K562 (cell line): ENCODE measurements around the gene GSKIP. TPM values are rescaled to one million over a fixed set of nuclear protein-coding genes. Genes with fewer than 3 reads are reported as not detected.

Experiments
- CREB5 ChIP-seq: fragments of 250-450 bp; sonication (Bioruptor Pico); IDR thresholded peaks from 2 replicates; pipeline ENCODE4 v1.5.0; 2020; ENCODE audit warnings: mild to moderate bottlenecking
- CREM ChIP-seq: IDR thresholded peaks from 2 replicates; pipeline ENCODE4 v1.6.1; 2014; ENCODE audit warnings: antibody characterized with exemption, low read depth
- DNMT1 ChIP-seq: fragments of 450-650 bp; IDR thresholded peaks from 2 replicates; pipeline ENCODE4 v1.6.1; 2016; ENCODE audit warnings: antibody characterized with exemption, mild to moderate bottlenecking
- GABPB1 ChIP-seq: sonication (generic); formaldehyde crosslinking; IDR thresholded peaks from 2 replicates; pipeline ENCODE4 v1.8.0; 2022; ENCODE audit warnings: mild to moderate bottlenecking, missing genetic modification reagents
- MCM2 ChIP-seq: fragments of 450-650 bp; IDR thresholded peaks from 2 replicates; pipeline ENCODE4 v1.6.1; 2017; ENCODE audit warnings: low read depth, mild to moderate bottlenecking
- PML ChIP-seq: IDR thresholded peaks from 2 replicates; pipeline ENCODE4 v1.6.1; 2012; ENCODE audit warnings: low read length, inconsistent platforms
- RBBP5 ChIP-seq: fragments of 200-600 bp; sonication (generic); IDR thresholded peaks from 2 replicates; pipeline ENCODE4 v1.6.1; 2012; ENCODE audit warnings: borderline replicate concordance, mild to moderate bottlenecking, low read length, control low read depth, inconsistent platforms; ENCODE audit not compliant: insufficient read depth, poor library complexity, severe bottlenecking
- SPI1 ChIP-seq: IDR thresholded peaks from 2 replicates; pipeline ENCODE4 v1.6.1; 2011; ENCODE audit warnings: low read depth, low read length, control low read depth, borderline replicate concordance
- ZNF717 ChIP-seq: fragments of 250-450 bp; sonication (Bioruptor Pico); IDR thresholded peaks from 2 replicates; pipeline ENCODE4 v1.5.0; 2021
- ZNF76 ChIP-seq: fragments of 250-450 bp; sonication (Bioruptor Pico); IDR thresholded peaks from 2 replicates; pipeline ENCODE4 v1.4.0; 2020; ENCODE audit warnings: mild to moderate bottlenecking, moderate library complexity, borderline replicate concordance
- polyA plus RNA-seq, 8 experiments: library from polyadenylated mRNA; depleted of rRNA in 4 of 8; stranded (reverse) in 5 of 8; unstranded in 3 of 8; fragments of >200 nt; fragmentation: Nextera tagmentation in 2 of 8; fragmentation: Illumina TruSeq in 1 of 8; extraction: Ambion mirVana in 2 of 8; extraction: Trizol in 1 of 8; gene quantifications; 2 replicates each; pipeline versions ENCODE4 v1.2.1 to v1.2.3, GENCODE V29; 2011 to 2014; ENCODE audit warnings: inconsistent platforms in 1 of 8, missing spikeins in 1 of 8
- total RNA-seq, 7 experiments: library from RNA; depleted of rRNA in 6 of 7; stranded (reverse); fragments of >200 nt in 6 of 7; fragmentation: Illumina TruSeq in 2 of 7; extraction: Trizol in 2 of 7; gene quantifications; 2 replicates each; pipeline versions ENCODE4 v1.2.1 to v1.2.3, GENCODE V29; 2011 to 2021; ENCODE audit warnings: low replicate concordance in 1 of 7
- TF ChIP-seq, protein P1 (sequence below): fragments of 450-650 bp; IDR thresholded peaks from 2 replicates; pipeline ENCODE4 v1.6.1; 2016; ENCODE audit warnings: mild to moderate bottlenecking, moderate library complexity
- TF ChIP-seq, protein P2 (sequence below): fragments of 250-450 bp; sonication (Bioruptor Pico); IDR thresholded peaks from 2 replicates; pipeline ENCODE4 v1.4.0; 2020; ENCODE audit warnings: mild to moderate bottlenecking, moderate library complexity, borderline replicate concordance

Gene GSKIP
- total and polyA plus RNA-seq, 9 of the 15 experiments (the other 6 are each of a cell fraction or from before 2014, with no cell fraction given) = 12.9 to 58.9 (median 22.2) TPM

GRCh38 chr14:96391293-96392118 is 28.2 kb downstream of the GSKIP start (continued):
- TF ChIP-seq, protein P1, sequence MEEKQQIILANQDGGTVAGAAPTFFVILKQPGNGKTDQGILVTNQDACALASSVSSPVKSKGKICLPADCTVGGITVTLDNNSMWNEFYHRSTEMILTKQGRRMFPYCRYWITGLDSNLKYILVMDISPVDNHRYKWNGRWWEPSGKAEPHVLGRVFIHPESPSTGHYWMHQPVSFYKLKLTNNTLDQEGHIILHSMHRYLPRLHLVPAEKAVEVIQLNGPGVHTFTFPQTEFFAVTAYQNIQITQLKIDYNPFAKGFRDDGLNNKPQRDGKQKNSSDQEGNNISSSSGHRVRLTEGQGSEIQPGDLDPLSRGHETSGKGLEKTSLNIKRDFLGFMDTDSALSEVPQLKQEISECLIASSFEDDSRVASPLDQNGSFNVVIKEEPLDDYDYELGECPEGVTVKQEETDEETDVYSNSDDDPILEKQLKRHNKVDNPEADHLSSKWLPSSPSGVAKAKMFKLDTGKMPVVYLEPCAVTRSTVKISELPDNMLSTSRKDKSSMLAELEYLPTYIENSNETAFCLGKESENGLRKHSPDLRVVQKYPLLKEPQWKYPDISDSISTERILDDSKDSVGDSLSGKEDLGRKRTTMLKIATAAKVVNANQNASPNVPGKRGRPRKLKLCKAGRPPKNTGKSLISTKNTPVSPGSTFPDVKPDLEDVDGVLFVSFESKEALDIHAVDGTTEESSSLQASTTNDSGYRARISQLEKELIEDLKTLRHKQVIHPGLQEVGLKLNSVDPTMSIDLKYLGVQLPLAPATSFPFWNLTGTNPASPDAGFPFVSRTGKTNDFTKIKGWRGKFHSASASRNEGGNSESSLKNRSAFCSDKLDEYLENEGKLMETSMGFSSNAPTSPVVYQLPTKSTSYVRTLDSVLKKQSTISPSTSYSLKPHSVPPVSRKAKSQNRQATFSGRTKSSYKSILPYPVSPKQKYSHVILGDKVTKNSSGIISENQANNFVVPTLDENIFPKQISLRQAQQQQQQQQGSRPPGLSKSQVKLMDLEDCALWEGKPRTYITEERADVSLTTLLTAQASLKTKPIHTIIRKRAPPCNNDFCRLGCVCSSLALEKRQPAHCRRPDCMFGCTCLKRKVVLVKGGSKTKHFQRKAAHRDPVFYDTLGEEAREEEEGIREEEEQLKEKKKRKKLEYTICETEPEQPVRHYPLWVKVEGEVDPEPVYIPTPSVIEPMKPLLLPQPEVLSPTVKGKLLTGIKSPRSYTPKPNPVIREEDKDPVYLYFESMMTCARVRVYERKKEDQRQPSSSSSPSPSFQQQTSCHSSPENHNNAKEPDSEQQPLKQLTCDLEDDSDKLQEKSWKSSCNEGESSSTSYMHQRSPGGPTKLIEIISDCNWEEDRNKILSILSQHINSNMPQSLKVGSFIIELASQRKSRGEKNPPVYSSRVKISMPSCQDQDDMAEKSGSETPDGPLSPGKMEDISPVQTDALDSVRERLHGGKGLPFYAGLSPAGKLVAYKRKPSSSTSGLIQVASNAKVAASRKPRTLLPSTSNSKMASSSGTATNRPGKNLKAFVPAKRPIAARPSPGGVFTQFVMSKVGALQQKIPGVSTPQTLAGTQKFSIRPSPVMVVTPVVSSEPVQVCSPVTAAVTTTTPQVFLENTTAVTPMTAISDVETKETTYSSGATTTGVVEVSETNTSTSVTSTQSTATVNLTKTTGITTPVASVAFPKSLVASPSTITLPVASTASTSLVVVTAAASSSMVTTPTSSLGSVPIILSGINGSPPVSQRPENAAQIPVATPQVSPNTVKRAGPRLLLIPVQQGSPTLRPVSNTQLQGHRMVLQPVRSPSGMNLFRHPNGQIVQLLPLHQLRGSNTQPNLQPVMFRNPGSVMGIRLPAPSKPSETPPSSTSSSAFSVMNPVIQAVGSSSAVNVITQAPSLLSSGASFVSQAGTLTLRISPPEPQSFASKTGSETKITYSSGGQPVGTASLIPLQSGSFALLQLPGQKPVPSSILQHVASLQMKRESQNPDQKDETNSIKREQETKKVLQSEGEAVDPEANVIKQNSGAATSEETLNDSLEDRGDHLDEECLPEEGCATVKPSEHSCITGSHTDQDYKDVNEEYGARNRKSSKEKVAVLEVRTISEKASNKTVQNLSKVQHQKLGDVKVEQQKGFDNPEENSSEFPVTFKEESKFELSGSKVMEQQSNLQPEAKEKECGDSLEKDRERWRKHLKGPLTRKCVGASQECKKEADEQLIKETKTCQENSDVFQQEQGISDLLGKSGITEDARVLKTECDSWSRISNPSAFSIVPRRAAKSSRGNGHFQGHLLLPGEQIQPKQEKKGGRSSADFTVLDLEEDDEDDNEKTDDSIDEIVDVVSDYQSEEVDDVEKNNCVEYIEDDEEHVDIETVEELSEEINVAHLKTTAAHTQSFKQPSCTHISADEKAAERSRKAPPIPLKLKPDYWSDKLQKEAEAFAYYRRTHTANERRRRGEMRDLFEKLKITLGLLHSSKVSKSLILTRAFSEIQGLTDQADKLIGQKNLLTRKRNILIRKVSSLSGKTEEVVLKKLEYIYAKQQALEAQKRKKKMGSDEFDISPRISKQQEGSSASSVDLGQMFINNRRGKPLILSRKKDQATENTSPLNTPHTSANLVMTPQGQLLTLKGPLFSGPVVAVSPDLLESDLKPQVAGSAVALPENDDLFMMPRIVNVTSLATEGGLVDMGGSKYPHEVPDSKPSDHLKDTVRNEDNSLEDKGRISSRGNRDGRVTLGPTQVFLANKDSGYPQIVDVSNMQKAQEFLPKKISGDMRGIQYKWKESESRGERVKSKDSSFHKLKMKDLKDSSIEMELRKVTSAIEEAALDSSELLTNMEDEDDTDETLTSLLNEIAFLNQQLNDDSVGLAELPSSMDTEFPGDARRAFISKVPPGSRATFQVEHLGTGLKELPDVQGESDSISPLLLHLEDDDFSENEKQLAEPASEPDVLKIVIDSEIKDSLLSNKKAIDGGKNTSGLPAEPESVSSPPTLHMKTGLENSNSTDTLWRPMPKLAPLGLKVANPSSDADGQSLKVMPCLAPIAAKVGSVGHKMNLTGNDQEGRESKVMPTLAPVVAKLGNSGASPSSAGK = peak; percentile 87
- TF ChIP-seq, protein P2, sequence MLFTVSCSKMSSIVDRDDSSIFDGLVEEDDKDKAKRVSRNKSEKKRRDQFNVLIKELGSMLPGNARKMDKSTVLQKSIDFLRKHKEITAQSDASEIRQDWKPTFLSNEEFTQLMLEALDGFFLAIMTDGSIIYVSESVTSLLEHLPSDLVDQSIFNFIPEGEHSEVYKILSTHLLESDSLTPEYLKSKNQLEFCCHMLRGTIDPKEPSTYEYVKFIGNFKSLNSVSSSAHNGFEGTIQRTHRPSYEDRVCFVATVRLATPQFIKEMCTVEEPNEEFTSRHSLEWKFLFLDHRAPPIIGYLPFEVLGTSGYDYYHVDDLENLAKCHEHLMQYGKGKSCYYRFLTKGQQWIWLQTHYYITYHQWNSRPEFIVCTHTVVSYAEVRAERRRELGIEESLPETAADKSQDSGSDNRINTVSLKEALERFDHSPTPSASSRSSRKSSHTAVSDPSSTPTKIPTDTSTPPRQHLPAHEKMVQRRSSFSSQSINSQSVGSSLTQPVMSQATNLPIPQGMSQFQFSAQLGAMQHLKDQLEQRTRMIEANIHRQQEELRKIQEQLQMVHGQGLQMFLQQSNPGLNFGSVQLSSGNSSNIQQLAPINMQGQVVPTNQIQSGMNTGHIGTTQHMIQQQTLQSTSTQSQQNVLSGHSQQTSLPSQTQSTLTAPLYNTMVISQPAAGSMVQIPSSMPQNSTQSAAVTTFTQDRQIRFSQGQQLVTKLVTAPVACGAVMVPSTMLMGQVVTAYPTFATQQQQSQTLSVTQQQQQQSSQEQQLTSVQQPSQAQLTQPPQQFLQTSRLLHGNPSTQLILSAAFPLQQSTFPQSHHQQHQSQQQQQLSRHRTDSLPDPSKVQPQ (CRISPR knock-in tag) = no peak
- TF ChIP-seq PML (no peak), CREB5 (no peak), DNMT1 (no peak), SPI1 (no peak), MCM2 (no peak), GABPB1 (CRISPR knock-in tag) (no peak), RBBP5 (peak; percentile 2), ZNF76 (CRISPR knock-in tag) (no peak), CREM (0 out of 2 replicates have a peak, but pooled peaks have one; percentile 36), ZNF717 (CRISPR knock-in tag) (no peak)
